Measurements from ENCODE around the gene PDAP1. TPM values are rescaled to one million over a fixed set of nuclear protein-coding genes. Genes with fewer than 3 reads are reported as not detected.

The PDAP1 gene
- total and polyA plus RNA-seq, 2 experiments from 2014 or later = 93.1 to 134 TPM

DNA sequence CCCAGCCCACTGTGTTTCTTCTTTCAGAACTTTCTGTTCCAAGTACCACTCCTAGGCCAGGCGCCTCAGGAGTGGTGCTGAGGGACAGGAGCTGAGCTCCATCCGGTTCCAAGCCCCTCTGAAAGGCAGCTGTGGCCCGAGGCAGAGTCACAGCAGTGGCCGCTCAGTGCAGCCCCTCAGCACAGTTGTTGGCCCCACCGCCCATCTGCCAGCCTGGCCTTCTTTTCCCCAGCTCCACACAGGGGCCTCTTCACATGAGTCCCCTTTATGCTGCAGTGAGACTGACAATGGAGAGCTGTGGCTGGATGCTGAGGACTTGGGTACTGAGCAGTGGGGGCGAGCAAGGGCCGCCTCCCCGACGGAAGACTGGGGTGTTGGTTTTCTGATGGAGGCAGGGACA is 9.9 kb upstream of the PDAP1 start:
- no peak for DNase-seq (ENCODE audit: low spot score)
- Histone ChIP-seq H3K27me3 (ENCODE audit: insufficient read depth) (no peaks in the 10 kb centered on the region), H3K79me2 (replicated peaks; ENCODE audit: insufficient read depth) (no peaks in the 10 kb centered on the region; the same call in 1 of the 2 replicates), H3K4me3 (no peak overlapping the region), H3K36me3 (ENCODE audit: insufficient read depth) (peaks cover 46% of the 10 kb centered on the region), H3K27ac (ENCODE audit: low read depth) (no peak overlapping the region), H2AFZ (no peak overlapping the region), H4K20me1 (replicated peaks; ENCODE audit: insufficient read depth) (peaks cover 19% of the 10 kb centered on the region; the same call in 1 of the 2 replicates), H3F3A (replicated peaks; ENCODE audit: low read depth) (peaks cover 29% of the 10 kb centered on the region), H3K4me2 (no peak overlapping the region), H3K9me2 (ENCODE audit: insufficient read depth) (no peaks in the 10 kb centered on the region), H3K4me1 (ENCODE audit: insufficient read depth) (peaks cover 8% of the 10 kb centered on the region)
- Mint-ChIP-seq H3K36me3 (ENCODE audit: low read depth) (peaks cover 88% of the 10 kb centered on the region), H3K4me3 (no peak overlapping the region), H3K9me3 (no peaks in the 10 kb centered on the region; the same call in 2 of the 3 replicates), H3K27me3 (ENCODE audit: insufficient read depth, low read depth, poor library complexity) (peaks cover 15% of the 10 kb centered on the region), H3K4me1 (peaks cover 9% of the 10 kb centered on the region), H3K27ac (no peak overlapping the region)
- no peak for ATAC-seq
- TF ChIP-seq POLR2AphosphoS5 (IDR thresholded peaks at IDR 0.05; ENCODE audit: low read depth) (no peak), JUNB (IDR thresholded peaks at IDR 0.05; ENCODE audit: unreplicated experiment) (no peak), EZH2 (IDR thresholded peaks at IDR 0.05; ENCODE audit: low read depth, unreplicated experiment) (no peak), NANOG (IDR thresholded peaks at IDR 0.05; ENCODE audit: borderline replicate concordance) (no peak), ZNF331 (CRISPR knock-in tag; IDR thresholded peaks at IDR 0.05; ENCODE audit: low read depth) (no peak), CREB1 (CRISPR knock-in tag; IDR thresholded peaks at IDR 0.05; ENCODE audit: low read depth) (no peak), EZH2phosphoT487 (IDR thresholded peaks at IDR 0.05; ENCODE audit: unreplicated experiment) (no peak), ZNF114 (CRISPR knock-in tag; IDR thresholded peaks at IDR 0.05) (no peak), STAT1 (IDR thresholded peaks at IDR 0.05; ENCODE audit: unreplicated experiment) (no peak)
- TF ChIP-seq, protein P1, sequence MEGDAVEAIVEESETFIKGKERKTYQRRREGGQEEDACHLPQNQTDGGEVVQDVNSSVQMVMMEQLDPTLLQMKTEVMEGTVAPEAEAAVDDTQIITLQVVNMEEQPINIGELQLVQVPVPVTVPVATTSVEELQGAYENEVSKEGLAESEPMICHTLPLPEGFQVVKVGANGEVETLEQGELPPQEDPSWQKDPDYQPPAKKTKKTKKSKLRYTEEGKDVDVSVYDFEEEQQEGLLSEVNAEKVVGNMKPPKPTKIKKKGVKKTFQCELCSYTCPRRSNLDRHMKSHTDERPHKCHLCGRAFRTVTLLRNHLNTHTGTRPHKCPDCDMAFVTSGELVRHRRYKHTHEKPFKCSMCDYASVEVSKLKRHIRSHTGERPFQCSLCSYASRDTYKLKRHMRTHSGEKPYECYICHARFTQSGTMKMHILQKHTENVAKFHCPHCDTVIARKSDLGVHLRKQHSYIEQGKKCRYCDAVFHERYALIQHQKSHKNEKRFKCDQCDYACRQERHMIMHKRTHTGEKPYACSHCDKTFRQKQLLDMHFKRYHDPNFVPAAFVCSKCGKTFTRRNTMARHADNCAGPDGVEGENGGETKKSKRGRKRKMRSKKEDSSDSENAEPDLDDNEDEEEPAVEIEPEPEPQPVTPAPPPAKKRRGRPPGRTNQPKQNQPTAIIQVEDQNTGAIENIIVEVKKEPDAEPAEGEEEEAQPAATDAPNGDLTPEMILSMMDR (conservative IDR thresholded peaks at IDR 0.05; ENCODE audit: low read depth in 2 of 2) = no peak
- TF ChIP-seq, protein P2, sequence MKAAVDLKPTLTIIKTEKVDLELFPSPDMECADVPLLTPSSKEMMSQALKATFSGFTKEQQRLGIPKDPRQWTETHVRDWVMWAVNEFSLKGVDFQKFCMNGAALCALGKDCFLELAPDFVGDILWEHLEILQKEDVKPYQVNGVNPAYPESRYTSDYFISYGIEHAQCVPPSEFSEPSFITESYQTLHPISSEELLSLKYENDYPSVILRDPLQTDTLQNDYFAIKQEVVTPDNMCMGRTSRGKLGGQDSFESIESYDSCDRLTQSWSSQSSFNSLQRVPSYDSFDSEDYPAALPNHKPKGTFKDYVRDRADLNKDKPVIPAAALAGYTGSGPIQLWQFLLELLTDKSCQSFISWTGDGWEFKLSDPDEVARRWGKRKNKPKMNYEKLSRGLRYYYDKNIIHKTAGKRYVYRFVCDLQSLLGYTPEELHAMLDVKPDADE (IDR thresholded peaks at IDR 0.05) = no peak
- TF ChIP-seq, protein P3, sequence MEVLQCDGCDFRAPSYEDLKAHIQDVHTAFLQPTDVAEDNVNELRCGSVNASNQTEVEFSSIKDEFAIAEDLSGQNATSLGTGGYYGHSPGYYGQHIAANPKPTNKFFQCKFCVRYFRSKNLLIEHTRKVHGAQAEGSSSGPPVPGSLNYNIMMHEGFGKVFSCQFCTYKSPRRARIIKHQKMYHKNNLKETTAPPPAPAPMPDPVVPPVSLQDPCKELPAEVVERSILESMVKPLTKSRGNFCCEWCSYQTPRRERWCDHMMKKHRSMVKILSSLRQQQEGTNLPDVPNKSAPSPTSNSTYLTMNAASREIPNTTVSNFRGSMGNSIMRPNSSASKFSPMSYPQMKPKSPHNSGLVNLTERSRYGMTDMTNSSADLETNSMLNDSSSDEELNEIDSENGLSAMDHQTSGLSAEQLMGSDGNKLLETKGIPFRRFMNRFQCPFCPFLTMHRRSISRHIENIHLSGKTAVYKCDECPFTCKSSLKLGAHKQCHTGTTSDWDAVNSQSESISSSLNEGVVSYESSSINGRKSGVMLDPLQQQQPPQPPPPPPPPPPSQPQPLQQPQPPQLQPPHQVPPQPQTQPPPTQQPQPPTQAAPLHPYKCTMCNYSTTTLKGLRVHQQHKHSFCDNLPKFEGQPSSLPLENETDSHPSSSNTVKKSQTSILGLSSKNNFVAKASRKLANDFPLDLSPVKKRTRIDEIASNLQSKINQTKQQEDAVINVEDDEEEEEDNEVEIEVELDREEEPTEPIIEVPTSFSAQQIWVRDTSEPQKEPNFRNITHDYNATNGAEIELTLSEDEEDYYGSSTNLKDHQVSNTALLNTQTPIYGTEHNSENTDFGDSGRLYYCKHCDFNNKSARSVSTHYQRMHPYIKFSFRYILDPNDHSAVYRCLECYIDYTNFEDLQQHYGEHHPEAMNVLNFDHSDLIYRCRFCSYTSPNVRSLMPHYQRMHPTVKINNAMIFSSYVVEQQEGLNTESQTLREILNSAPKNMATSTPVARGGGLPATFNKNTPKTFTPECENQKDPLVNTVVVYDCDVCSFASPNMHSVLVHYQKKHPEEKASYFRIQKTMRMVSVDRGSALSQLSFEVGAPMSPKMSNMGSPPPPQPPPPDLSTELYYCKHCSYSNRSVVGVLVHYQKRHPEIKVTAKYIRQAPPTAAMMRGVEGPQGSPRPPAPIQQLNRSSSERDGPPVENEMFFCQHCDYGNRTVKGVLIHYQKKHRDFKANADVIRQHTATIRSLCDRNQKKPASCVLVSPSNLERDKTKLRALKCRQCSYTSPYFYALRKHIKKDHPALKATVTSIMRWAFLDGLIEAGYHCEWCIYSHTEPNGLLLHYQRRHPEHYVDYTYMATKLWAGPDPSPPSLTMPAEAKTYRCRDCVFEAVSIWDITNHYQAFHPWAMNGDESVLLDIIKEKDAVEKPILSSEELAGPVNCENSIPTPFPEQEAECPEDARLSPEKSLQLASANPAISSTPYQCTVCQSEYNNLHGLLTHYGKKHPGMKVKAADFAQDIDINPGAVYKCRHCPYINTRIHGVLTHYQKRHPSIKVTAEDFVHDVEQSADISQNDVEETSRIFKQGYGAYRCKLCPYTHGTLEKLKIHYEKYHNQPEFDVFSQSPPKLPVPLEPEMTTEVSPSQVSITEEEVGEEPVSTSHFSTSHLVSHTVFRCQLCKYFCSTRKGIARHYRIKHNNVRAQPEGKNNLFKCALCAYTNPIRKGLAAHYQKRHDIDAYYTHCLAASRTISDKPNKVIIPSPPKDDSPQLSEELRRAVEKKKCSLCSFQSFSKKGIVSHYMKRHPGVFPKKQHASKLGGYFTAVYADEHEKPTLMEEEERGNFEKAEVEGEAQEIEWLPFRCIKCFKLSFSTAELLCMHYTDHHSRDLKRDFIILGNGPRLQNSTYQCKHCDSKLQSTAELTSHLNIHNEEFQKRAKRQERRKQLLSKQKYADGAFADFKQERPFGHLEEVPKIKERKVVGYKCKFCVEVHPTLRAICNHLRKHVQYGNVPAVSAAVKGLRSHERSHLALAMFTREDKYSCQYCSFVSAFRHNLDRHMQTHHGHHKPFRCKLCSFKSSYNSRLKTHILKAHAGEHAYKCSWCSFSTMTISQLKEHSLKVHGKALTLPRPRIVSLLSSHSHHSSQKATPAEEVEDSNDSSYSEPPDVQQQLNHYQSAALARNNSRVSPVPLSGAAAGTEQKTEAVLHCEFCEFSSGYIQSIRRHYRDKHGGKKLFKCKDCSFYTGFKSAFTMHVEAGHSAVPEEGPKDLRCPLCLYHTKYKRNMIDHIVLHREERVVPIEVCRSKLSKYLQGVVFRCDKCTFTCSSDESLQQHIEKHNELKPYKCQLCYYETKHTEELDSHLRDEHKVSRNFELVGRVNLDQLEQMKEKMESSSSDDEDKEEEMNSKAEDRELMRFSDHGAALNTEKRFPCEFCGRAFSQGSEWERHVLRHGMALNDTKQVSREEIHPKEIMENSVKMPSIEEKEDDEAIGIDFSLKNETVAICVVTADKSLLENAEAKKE (CRISPR knock-in tag; IDR thresholded peaks at IDR 0.05) = no peak
- TF ChIP-seq, protein P4, sequence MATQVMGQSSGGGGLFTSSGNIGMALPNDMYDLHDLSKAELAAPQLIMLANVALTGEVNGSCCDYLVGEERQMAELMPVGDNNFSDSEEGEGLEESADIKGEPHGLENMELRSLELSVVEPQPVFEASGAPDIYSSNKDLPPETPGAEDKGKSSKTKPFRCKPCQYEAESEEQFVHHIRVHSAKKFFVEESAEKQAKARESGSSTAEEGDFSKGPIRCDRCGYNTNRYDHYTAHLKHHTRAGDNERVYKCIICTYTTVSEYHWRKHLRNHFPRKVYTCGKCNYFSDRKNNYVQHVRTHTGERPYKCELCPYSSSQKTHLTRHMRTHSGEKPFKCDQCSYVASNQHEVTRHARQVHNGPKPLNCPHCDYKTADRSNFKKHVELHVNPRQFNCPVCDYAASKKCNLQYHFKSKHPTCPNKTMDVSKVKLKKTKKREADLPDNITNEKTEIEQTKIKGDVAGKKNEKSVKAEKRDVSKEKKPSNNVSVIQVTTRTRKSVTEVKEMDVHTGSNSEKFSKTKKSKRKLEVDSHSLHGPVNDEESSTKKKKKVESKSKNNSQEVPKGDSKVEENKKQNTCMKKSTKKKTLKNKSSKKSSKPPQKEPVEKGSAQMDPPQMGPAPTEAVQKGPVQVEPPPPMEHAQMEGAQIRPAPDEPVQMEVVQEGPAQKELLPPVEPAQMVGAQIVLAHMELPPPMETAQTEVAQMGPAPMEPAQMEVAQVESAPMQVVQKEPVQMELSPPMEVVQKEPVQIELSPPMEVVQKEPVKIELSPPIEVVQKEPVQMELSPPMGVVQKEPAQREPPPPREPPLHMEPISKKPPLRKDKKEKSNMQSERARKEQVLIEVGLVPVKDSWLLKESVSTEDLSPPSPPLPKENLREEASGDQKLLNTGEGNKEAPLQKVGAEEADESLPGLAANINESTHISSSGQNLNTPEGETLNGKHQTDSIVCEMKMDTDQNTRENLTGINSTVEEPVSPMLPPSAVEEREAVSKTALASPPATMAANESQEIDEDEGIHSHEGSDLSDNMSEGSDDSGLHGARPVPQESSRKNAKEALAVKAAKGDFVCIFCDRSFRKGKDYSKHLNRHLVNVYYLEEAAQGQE (IDR thresholded peaks at IDR 0.05; ENCODE audit: unreplicated experiment) = no peak
